Tibial nerve (tissue), 4 donors: ENCODE data around the gene RBM20. TPM values are rescaled to one million over a fixed set of nuclear protein-coding genes. Genes with fewer than 3 reads are reported as not detected.
"Not testable (repeated sequence)": the region's sequence is repeated elsewhere in the genome, so short reads cannot be mapped to it uniquely, and the experiment has no call there.

Experiments used
- DNase-seq, 2 donors: peaks; one replicate each; pipeline ENCODE4 v3.0.0-alpha.2; 2019; ENCODE audit warnings: low spot score in 2 of 2
- H3K27ac ChIP-seq, 4 donors: fragments of 200-600 bp; sonication (generic) in 3 of 4; one replicate each; pipeline ENCODE4 v1.5.1; 2017 to 2019; ENCODE audit warnings: mild to moderate bottlenecking in 1 of 4
- H3K27me3 ChIP-seq, 2 donors: fragments of 200-600 bp; sonication (generic) in 1 of 2; one replicate each; pipeline versions ENCODE4 v1.5.1 to v1.6.0; 2017 to 2019
- H3K36me3 ChIP-seq, 3 donors: fragments of 200-600 bp; sonication (generic); one replicate each; pipeline ENCODE4 v1.5.1; 2018 to 2019
- H3K4me1 ChIP-seq, 4 donors: fragments of 200-600 bp; sonication (generic) in 3 of 4; one replicate each; pipeline ENCODE4 v1.5.1; 2017 to 2019
- H3K4me3 ChIP-seq, 4 donors: fragments of 200-600 bp; sonication (generic) in 3 of 4; one replicate each; pipeline ENCODE4 v1.5.1; 2017 to 2019; ENCODE audit warnings: mild to moderate bottlenecking in 1 of 4, moderate library complexity in 1 of 4
- H3K9me3 ChIP-seq, 4 donors: fragments of 200-600 bp; sonication (generic) in 3 of 4; one replicate each; pipeline ENCODE4 v1.5.1; 2017 to 2019
- EP300 ChIP-seq, 2 donors: sonication (generic); formaldehyde crosslinking; IDR thresholded peaks; one replicate each; pipeline ENCODE4 v1.6.1; 2017; ENCODE audit warnings: antibody characterized with exemption in 2 of 2, mild to moderate bottlenecking in 1 of 2
- POLR2A ChIP-seq, 2 donors: fragments of 450-650 bp; IDR thresholded peaks; one replicate each; pipeline ENCODE4 v1.6.1; 2017; ENCODE audit warnings: antibody characterized with exemption in 2 of 2, mild to moderate bottlenecking in 2 of 2, moderate library complexity in 2 of 2
- WGBS, 2 donors: methylation state at CpG; one replicate each; pipeline ENCODE4 v1.1.5; 2018; 5-methylcytosine and 5-hydroxymethylcytosine counted together
- total RNA-seq, 4 donors: library from RNA; depleted of rRNA; stranded (reverse); fragments of >200 nt; gene quantifications; one replicate each; pipeline ENCODE4 v1.1.0, GENCODE V29; 2016
- TF ChIP-seq, protein P1 (sequence below), 5 experiments: fragments of 200-600 bp in 3 of 5; fragments of 450-650 bp in 2 of 5; sonication (generic) in 3 of 5; IDR thresholded peaks; one replicate each; pipeline ENCODE4 v1.5.1; 2016 to 2019; ENCODE audit warnings: antibody characterized with exemption in 5 of 5, mild to moderate bottlenecking in 3 of 5, moderate library complexity in 2 of 5

Gene RBM20
- total RNA-seq, 4 donors from 2014 or later: 1.3 to 8.7 (median 2.7) TPM

- no peak overlapping the region for H3K27ac ChIP-seq
- no peaks in the 10 kb centered on the region for H3K36me3 ChIP-seq
- H3K27me3 ChIP-seq: peaks cover 0 to 48% of the 10 kb centered on the region in 2 donors
- no peaks in the 10 kb centered on the region for H3K4me1 ChIP-seq
- no peak overlapping the region for H3K4me3 ChIP-seq
- DNase-seq: no peak
- no peaks in the 10 kb centered on the region for H3K9me3 ChIP-seq
- TF ChIP-seq, protein P1, sequence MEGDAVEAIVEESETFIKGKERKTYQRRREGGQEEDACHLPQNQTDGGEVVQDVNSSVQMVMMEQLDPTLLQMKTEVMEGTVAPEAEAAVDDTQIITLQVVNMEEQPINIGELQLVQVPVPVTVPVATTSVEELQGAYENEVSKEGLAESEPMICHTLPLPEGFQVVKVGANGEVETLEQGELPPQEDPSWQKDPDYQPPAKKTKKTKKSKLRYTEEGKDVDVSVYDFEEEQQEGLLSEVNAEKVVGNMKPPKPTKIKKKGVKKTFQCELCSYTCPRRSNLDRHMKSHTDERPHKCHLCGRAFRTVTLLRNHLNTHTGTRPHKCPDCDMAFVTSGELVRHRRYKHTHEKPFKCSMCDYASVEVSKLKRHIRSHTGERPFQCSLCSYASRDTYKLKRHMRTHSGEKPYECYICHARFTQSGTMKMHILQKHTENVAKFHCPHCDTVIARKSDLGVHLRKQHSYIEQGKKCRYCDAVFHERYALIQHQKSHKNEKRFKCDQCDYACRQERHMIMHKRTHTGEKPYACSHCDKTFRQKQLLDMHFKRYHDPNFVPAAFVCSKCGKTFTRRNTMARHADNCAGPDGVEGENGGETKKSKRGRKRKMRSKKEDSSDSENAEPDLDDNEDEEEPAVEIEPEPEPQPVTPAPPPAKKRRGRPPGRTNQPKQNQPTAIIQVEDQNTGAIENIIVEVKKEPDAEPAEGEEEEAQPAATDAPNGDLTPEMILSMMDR (IDR thresholded peaks at IDR 0.05): no peak
- TF ChIP-seq EP300 (IDR thresholded peaks at IDR 0.05): no peak
- WGBS, 2 donors: 83 to 85% methylated on average over 6 of the region's 6 CpGs
These were observed 8.5 kb downstream of the RBM20 start for GRCh38 chr10:110652475-110653118.

- no peaks in the 10 kb centered on the region for H3K4me1 ChIP-seq
- no peak overlapping the region for H3K27ac ChIP-seq
- H3K36me3 ChIP-seq: no peaks in the 10 kb centered on the region
- 15 to 16% methylated on average over 1 of the region's 1 CpG for WGBS, 2 donors
- DNase-seq: no peak
- no peak overlapping the region for H3K4me3 ChIP-seq
- H3K27me3 ChIP-seq: peaks cover 0 to 32% of the 10 kb centered on the region in 2 donors
- TF ChIP-seq POLR2A (IDR thresholded peaks at IDR 0.05): no peak
- TF ChIP-seq, protein P1 (IDR thresholded peaks at IDR 0.05): no peak
- TF ChIP-seq EP300 (IDR thresholded peaks at IDR 0.05): no peak
- H3K9me3 ChIP-seq: no peaks in the 10 kb centered on the region
These were observed 11.2 kb downstream of the RBM20 start for GRCh38 chr10:110655320-110655719.

DNA sequence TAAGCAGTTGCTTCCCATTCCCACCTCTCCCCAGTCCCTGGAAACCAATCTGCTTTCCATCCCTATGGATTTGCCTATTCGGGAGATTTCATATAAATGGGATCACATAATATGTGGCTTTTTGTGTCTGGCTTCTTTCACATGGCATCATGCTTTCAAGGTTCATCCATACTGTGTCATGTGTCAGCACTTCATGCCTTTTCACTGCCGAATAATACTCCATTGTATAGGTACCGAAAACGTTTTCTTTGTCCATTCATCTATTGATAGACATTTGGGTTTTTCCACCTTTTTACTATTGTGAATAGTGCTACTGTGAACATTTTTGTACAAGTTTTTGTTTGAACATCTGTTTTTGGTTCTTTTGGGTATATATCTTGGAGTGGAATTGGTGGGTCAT is 12.5 kb downstream of the RBM20 start:
- Histone ChIP-seq H3K36me3 (no peaks in the 10 kb centered on the region), H3K9me3 (no peaks in the 10 kb centered on the region), H3K4me3 (no peak overlapping the region), H3K27ac (no peak overlapping the region), H3K27me3 (peaks cover 0 to 24% of the 10 kb centered on the region in 2 donors), H3K4me1 (no peaks in the 10 kb centered on the region)
- TF ChIP-seq EP300 (IDR thresholded peaks at IDR 0.05): no peak
- TF ChIP-seq, protein P1 (IDR thresholded peaks at IDR 0.05): no peak
- TF ChIP-seq POLR2A (IDR thresholded peaks at IDR 0.05): no peak
- WGBS, 2 donors: 88 to 96% methylated on average over 4 of the region's 4 CpGs
- no peak for DNase-seq

DNA sequence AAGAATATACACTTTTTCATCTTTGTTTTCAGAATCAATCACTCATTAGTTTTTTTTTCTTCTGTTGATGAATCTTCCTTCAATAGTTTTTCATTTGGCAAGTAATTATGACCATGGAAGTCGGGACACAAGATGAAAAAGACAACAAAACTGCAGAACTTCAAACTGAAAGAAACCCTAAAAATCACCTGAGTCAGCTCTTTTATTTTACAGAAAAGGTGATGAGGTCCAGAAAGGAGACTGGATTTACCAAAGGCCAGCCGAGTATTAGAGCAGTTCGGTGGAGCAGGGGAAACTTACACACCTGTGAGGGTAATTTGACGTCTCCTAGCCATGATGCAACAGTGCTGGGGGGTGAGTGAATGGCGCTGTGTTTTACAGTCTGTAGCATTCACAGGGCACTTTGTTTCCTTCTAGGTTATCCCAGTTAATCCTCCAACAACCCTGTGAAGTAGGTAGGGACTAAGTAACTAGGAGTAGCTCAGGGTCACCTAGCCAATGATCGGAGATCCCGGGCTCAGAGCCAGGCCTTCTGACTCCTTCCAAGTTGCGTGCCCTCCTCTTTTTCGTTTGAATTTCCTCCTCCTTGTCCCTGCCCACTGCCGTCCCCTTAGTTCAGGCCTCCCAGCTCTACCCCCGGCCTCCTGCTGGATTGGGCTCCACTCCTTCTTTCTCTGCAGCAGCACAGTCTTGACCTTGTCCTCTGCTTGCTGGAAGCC is 14.0 kb downstream of the RBM20 start:
- Histone ChIP-seq H3K27me3 (peaks cover 0 to 13% of the 10 kb centered on the region in 2 donors), H3K27ac (no peak overlapping the region), H3K9me3 (no peaks in the 10 kb centered on the region), H3K4me3 (no peak overlapping the region), H3K4me1 (no peaks in the 10 kb centered on the region), H3K36me3 (no peaks in the 10 kb centered on the region)
- TF ChIP-seq, protein P1 (IDR thresholded peaks at IDR 0.05): no peak
- TF ChIP-seq EP300 (IDR thresholded peaks at IDR 0.05) (no peak), POLR2A (IDR thresholded peaks at IDR 0.05) (no peak)
- DNase-seq: no peak
- WGBS, 2 donors: 72 to 77% methylated on average over 11 of the region's 11 CpGs

DNA sequence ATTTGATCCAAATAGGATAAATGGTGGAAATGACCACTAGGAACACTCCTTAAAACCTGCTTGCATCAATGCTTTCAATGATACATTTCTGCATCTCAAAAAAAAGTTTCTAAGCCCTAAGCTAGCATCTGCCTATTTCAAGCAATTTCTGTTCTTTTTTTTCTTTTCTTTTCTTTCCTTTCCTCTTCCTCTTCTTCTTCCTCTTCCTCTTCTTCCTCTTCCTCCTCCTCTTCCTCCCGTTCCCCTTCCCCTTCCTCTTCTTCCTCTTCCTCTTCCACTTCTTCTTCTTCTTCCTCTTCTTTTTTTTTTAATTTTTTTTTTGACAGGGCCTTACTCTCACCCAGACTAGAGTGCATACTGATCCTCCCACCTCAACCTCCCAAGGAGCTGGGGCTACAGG is 15.4 kb downstream of the RBM20 start:
- H3K4me3 ChIP-seq: no peak overlapping the region
- H3K9me3 ChIP-seq: no peaks in the 10 kb centered on the region
- TF ChIP-seq EP300 (IDR thresholded peaks at IDR 0.05): no peak
- TF ChIP-seq, protein P1 (IDR thresholded peaks at IDR 0.05): no peak
- no peak for TF ChIP-seq POLR2A (IDR thresholded peaks at IDR 0.05)
- no peak overlapping the region for H3K27ac ChIP-seq
- no peaks in the 10 kb centered on the region for H3K36me3 ChIP-seq
- no peak for DNase-seq
- H3K27me3 ChIP-seq: peaks cover 0 to 1% of the 10 kb centered on the region in 2 donors
- H3K4me1 ChIP-seq: no peaks in the 10 kb centered on the region
- 81 to 82% methylated on average over 1 of the region's 1 CpG for WGBS, 2 donors

- H3K36me3 ChIP-seq, H3K9me3 ChIP-seq, DNase-seq, H3K4me3 ChIP-seq, H3K4me1 ChIP-seq, H3K27ac ChIP-seq, H3K27me3 ChIP-seq: not testable (repeated sequence)
- WGBS, 2 donors: 71 to 83% methylated on average over 8 of the region's 8 CpGs
These were observed 16.2 kb downstream of the RBM20 start for GRCh38 chr10:110660289-110660688.
